ENCODE measurements around the gene HOXB6.

The HOXB6 gene

DNA sequence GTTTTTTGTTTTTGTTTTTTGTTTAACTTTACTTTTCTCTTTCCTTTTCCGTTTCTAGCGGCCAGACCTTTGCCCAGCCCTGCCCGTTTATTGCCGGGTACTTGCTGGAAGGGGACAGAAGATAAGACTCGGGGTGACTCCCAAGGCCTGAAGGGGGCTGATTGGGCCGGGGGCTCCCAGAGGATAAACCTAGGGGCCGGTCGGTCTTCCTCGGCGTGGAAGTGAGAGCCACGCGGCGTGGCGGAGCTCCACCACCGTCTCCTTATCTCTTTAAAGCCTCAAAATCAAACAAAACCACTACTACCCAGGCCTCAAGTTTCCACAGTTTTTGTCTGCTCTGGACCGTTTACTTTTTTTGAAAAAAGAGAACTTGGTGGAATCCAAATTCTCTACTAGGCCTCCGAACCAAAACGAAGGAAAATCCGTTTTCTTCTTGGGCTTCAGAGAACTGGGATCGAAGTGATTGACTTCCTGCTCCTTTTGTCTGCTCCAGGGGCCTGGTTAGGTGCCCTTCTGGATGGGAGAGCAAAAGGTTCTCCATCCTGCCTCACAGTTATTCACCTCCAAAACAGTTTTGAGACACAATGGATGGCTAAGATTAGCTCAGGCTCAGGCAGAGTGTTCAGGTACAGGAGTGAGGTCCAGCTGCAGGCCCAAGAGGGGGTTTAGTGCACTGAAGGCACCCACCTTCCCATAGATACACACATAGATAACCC lies 29.9 kb upstream of the HOXB6 start:
- no peak for DNase-seq

DNA sequence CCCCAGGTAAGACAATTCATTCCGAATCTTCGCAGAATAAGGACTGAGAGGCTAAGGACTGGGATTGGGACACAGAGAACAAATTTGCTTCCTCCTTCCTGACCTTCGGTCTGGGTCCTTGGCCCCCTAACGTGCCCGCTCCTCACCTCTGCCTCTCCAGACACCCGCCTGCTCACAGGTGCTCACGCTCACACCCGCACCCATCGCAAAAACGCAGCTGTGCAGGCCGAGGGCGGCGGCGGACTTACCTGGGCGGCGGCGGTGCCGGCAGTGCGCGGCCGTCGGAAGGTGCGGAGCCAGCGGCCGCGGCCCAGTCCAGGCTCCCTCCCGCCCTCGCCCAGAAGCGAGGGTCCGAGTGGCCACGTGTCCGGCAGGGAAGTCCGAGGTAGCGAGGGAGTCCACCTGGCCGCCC lies 28.5 kb upstream of the HOXB6 start:
- DNase-seq = no peak

- DNase-seq = no peak
These were observed 27.9 kb upstream of the HOXB6 start for GRCh38 chr17:48632579-48633265.

DNA sequence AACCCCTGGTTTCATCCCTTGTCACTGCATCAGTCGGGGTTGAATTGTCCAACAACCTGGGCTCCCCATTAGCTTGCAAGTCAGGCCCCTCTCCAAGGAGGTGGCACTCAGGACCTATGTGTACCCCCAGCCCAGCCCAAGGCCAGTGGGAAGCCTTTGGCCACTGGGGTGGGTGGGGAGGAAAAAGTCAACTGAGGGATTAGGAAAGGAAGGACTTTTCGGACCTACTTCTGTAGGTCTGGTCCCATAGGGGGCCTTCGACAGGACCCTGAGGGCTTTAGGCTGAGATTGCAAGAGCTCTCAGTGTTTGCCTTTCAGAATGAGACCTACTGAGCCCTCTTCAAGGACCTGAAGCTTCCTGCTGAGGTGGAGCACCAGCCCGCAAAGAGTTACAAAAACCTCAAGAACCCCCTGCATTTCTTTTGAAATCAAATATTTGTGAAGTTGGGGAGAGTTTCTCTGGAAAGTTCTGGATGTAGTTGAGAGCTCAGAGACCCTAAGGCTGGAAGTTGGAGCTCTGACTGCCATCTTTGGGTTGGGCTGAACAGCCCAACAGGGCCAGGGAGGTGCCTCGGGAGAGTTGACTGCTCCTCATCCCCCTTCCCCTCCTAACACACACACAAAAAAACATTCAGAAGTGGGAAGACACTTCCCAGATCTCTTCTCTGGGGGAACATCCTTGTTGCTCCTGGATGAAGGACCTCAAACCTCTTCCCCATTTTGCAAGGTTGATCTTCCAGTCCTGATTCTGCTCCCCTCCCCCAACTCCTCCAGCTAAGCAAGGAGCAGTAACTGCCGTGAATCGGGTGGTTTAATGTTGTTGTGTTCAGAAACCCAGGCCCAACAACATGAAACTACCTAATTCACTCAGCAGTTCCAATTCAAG lies 27.1 kb upstream of the HOXB6 start:
- DNase-seq = no peak

GRCh38 chr17:48630925-48631692 lies 26.3 kb upstream of the HOXB6 start:
- no peak for DNase-seq

GRCh38 chr17:48630009-48630924 lies 25.5 kb upstream of the HOXB6 start:
- no peak for DNase-seq

GRCh38 chr17:48629411-48629759 lies 24.6 kb upstream of the HOXB6 start:
- no peak for DNase-seq

- no peak for DNase-seq
These were observed 24.0 kb upstream of the HOXB6 start for GRCh38 chr17:48628649-48629410.

DNA sequence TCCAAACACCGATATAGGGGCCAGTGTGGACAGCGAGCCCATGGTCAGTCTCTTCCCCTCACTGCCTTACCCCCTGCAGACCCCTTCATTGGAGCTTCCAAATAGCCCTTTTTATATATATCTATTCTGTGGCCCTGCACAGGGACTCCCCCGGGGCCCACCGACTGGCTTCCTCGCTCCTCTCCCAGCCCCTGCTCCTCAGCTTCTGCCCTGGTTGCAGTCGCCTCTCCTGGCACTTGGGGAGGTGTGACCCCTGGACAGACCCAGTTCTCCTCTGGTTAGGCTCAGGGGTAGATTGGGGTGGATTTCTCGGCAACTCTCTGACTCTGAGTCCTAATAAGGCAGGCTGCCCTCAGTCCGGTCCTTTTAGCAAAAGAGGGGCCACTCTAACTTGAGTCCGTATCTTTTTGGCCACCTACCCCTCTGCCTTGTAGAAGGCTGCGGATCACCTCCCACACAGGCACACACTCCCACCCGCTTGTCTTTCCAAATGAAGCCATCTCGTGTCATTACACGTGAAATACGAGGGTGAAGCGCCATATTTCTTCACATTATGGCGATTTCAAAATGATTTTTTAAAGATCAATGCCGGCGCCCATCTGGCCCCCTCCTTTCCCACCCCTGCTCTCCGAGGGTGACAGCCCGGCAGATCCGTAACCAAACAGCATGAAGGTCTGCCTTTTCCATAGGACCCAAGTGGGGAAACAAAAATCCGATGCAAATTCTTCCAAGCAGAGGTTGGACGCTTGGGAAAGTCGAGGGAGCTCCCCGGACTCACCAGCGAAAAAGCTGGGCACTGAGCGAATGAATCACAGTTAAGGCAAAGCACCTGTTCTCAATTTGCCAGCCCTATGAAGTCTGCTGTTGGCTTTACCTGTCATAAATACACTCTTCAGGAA lies 23.1 kb upstream of the HOXB6 start:
- no peak for DNase-seq

DNA sequence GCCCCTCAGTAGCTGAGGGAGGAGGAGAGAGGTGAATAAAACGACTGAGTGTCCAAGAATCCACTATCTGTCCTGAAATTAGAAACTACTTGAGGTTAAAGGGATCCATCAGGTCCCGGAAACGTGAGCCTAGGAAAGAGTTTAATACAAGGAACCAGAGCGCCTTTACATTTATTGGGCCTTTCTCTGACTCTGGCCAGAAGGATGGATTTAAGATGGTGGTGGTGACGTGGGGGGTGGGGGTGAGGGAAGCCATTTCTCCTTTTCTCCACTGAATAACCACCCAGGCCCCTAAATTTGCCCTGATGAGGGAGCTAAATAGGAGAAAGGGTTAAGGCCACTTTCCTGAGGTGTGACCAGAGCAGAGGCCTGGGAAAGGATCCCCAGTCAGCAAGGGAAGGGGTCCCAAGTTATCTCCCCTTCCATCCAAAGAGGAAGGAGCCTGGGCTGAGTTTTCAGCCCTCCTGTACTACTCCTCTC lies 22.4 kb upstream of the HOXB6 start:
- DNase-seq = no peak

GRCh38 chr17:48626245-48627117 lies 21.7 kb upstream of the HOXB6 start, which contains the start of gene HOXB9:
Gene HOXB9, minus strand, starts transcription at chr17:48626358. Its CDS starts 89 bp downstream, at chr17:48626269.
- DNase-seq = peak; percentile 57

DNA sequence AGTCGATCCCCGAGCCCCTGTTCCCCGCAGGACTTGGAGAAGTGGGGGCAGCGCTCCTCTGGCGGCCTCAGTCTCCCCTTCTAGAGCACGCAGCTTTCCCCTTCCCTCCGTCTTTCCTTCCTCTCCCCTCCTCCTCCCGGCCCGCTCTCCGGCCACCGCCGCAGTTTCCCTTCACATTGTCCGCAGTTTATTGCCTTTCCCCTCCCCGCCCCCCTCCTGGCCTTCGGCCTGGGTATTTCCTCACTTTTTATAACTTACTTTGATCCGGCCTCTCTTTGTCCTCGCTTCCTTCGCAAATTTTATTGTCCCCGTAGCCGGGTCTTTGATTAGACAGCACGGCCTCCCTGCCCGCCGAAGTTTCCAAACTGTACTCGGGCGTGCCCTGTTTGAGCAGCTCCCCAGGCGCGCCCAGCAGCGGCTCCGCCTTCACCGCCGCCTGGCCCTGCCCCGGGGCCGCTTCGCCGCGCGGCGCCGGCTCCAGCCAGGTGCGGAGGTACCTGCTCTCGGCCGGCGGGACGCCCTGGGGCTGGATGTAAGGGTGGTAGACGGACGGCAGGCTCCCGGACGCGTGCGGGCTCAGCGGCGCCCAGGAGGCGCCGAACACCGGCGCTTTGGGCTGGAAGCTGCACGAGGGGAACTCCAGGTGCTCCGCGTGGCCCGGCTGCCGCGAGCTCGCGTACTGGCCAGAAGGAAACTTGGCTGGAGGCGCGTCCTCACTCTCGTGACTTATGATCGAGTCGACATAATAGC lies 20.9 kb upstream of the HOXB6 start:
- peak; percentile 50 for DNase-seq

DNA sequence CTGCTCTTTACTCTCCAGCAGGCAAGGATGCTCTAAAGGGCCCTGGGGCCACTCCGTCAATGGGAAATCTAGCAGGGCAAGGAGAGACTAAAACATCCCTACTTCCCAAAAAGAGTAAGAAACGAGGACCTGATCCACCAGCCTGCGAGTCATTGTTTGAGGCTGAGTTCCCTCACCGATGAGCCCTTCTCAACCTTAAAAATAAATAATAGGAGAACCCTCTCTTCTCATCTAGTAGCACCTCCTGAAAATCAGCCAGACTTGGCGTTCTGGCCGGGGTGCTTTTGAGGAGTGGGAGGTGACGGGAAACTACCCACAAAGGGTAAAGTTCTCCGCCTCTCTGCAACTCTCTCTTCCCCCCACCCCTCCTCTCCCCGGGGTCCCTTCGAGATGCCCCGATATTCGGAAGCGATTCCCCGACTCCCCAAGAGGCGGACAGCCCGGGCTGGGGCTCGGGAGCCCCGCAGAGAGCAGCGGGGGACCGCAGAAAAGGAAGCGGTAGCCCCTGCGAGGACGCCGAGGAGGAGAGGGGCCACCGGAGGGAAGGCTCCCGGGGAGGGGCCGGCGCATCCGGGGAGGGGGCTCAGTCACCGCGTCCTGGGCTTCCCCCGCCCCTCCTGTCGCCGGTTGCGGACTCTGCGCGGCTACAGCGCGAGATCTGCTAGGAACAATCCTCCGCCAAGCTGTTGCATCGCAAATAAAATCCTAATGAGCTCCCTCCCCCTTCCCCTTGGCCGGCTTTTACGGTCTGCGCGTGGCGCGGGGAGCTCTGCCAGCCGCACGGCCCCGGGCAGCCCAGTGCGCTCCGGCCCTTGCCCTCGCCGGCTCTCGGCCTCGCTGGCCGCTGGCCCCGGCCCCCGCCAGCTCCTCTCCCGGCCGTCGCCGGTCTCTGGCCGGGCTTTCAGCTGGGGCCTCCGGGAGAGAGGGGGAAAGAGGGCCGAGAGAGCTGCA lies 20.0 kb upstream of the HOXB6 start:
- DNase-seq = no peak

GRCh38 chr17:48624118-48624517 lies 19.3 kb upstream of the HOXB6 start:
- no peak for DNase-seq

DNA sequence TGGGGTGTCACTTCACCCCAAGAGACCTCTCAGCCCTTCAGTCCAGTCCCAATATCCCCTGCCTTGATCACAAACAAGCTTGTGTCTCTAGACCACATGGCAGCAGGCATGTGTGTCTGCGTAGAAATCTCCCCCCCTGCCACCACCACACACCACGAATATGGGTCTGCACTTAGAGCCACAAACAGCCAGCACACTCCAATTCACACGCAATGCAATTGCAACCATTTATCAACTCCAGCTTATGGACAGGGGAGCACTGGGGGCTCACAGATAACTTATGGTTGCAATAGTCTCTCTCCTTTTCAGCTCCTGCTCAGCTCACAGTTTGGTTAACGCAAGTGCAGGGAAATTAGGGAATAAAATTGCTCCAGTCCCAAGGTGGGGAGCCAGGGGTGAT lies 18.8 kb upstream of the HOXB6 start:
- no peak for DNase-seq

DNA sequence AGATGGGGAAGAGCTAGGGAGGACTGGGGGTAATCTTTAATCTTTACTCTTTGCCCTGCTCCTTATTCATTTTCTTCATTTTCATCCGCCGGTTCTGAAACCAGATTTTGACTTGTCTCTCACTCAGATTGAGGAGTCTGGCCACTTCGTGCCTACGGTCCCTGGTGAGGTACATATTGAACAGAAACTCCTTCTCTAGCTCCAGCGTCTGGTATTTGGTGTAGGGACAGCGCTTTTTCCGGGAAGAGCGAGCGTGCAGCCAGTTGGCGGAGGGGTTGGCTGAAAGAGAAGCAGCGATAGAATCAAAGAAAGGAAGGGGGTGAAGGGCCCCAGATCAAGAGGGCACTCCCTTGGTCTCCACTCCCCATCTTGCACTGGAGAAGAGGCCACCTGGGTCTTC lies 18.1 kb upstream of the HOXB6 start:
- DNase-seq = no peak
